Posterior cingulate gyrus (tissue), 11 donors: ENCODE data around the gene RBM17.
"Not testable (repeated sequence)": the region's sequence is repeated elsewhere in the genome, so short reads cannot be mapped to it uniquely, and the experiment has no call there.

Experiments
- DNase-seq, 10 donors: peaks; one replicate each; pipeline versions ENCODE4 v3.0.0 to v3.0.0-alpha.2; 2020 to 2021; ENCODE audit warnings: mixed read lengths in 3 of 10
- intact Hi-C: fragments of 100-400 bp; cut with DNase I; formaldehyde crosslinking; loops from one replicate; pipeline ENCODE4 v1.15.1; 2023

The RBM17 gene

DNA sequence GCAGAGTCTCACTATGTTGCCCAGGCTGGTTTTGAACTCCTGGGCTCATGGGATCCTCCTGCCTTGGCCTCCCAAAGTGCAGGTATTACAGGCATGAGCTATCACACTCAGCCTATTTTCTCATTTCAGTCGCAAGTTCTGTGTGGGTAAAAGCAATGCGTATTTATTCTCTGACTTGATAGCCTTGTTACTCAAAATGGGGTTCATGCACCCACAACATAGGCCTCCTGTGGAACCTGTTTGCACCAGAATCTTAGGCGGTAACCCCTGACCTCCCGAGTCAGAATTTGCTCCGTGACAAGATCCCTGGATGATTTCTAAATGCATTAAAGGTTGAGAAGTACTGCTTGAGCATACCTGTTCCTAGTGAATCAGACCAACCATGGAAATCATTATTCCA, 34.0 kb upstream of the RBM17 start:
- DNase-seq: no peak
- intact Hi-C loops: no loop called here

DNA sequence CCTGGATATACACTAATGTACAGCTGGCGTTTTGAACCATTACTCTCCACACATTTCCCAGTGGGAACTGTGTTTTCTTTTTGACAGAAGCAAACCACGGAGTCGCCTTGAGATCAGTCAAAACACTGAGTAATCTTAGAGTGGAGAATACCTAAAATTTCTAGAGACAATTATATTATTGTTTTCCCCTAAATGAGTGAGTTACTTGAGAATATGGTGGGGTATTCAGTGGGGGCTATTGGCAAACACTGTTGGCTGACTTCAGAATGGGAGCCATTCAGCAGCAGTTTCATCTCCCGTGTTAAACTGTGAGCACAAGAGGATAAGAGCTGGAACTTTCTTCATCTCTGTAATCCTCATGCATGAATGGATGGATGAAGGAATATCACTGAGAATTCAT, 32.9 kb upstream of the RBM17 start:
- no peak for DNase-seq
- intact Hi-C loops: no loop called here

DNA sequence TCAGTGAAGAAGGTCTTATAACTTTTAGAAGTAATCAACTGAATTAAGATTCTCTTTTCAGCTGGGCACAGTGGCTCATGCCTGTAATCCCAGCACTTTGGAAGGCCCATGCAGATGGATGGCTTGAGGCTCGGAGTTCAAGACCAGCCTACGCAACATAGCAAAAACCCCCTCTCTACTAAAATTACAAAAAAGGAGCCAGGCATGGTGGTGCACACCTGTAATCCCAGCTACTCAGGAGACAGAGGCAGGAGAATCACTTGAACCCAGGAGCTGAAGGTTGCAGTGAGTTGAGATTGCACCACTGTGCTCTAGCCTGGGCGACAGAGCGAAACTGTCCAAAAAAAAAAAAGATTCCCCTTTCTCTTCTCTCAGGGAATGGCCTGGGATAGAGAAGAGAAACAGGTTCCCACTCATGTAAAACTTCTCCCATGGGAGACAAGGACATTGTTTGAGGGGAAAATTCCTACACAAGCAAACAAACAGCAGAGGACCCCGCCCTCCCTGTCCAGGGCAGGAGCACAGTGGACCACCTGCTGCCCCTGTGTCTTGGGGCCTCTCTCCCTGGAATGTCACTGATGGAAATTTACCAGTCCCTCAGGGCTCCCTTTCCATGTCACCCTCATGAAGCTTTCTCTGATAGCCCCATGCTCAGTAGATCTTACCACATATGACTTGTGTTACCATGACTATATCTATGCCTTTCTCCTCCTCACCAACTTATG, 32.3 kb upstream of the RBM17 start:
- intact Hi-C loops: no loop called here
- DNase-seq: no peak

DNA sequence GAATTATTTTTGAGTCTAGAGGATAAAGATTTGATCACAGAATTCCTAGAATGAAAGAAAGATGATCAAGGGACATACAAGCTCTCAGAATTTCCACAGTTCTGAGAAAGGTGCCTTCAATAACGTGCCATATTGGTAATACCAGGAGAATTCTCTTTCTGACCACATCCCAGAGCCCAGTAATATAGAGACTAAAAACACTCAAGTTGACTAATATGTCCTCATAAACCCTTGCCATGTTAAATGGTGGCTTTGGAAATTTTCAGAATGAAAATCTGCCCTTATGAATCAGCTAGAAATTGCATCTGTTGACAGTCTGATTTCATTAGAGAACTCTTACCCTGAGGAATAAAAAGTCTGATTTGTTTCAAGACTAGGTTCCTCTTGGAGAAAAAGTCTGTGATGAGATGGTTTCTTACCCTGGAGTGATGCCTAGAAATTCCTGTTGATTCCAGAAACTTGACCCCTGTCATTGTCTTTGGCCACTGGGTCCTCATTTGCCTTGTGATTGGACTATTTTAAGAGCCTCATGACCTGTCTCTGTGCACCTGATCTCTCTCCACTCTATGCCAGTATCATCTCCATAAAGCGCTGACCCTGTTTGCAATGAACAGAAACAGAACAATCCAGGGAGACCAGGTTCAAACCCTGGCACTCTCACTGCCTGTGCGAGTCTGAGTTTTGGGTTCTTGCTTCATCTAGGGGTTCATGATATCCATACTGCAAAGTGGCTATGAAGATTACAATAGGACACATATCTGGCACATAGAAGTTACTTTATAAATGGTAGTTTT, 30.0 kb upstream of the RBM17 start:
- intact Hi-C loops: no loop called here
- no peak for DNase-seq

DNA sequence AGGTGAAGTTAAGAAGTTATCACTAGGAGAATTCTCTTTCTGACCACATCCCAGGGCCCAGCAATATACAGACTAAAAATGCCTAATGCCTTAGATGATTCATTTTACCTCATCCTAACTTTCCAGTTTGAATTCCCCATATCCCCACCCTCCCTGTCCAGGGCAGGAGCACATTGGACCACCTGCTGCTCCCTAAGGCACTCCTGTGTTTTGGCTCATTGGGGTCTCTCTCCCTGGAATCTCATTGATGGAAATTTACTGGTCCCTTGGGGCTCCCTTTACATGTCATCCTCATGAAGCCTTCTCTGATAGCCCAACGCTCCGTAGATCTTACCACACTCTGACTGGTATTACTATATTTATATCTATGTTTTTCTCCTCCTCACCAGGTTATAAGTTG, 29.3 kb upstream of the RBM17 start:
- intact Hi-C loops: no loop called here
- DNase-seq: no peak

DNA sequence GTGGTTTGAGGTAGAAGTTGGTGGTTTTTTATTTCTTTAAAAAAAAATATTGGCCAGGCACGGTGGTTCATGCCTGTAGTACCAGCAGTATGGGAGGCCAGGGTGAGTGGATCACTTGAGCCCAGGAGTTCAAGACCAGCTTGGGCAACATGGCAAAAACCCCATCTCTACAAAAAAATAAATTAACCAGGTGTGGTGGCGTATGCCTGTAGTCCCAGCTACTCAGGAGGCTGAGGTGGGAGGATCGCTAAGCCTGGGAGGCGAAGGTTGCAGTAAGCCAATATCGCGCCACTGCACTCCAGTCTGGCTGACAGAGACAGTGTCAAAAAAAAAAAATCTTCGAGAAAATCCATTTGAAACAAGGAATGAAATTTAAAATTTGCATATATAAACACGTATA, 27.8 kb upstream of the RBM17 start:
- DNase-seq: no peak
- intact Hi-C loops: no loop called here

DNA sequence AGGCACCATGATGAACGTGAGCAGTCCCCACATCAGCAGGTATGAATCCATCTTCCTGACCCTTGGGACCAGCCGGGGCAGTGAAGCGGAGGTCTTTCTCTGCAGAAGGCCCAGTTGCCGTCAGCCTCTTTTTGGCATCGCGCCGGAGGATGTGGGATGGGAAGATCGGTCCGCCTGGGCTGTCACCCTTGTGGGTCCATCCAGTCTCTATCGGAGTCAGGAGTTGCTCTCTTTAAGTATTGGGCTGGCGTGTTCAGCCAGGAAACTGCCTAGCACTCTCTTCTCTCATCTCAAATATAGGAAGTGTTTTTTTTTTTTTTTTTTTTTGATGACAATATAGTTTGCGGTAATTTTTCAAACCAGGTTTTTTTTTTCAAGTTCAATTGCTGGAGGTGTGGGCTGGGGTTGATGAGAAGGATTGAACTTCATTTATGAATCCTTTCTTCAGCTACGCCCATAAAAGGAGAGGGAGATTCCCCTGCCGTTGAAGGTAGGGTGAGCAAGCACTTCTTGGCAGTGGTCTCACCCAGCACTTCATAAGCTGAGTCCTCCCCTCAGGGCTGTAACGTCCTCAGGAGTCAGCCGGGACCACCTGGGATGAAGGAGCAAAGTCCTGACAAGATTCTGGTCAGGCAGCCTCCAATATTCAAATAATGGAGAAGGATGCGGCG, 26.6 kb upstream of the RBM17 start, which contains the start of gene IL2RA:
TSS of gene IL2RA (minus strand) at position 267 of the 671 bp plus-strand sequence. CDS start at position 51, 216 bp downstream.
- intact Hi-C loops: no loop called here
- DNase-seq: no peak

DNA sequence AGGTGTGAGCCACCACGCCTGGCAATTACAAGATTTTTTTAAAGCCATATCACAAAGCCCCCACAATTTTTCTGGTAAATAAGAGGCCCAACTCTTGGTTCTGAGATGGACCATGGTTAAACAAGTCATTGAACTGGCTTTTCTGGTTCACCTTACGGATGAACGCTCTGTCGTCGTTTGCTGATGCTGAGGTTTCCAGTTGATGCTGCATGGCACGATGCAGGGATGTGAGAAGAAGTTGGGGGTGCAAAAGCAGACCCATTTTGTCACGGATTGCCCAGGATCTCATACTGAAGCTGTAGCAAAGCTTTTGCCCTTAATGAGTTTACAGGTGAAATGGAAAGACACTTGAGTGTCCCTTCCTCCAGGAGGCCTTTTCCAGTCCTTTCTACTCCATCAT, 24.7 kb upstream of the RBM17 start:
- no peak for DNase-seq

DNA sequence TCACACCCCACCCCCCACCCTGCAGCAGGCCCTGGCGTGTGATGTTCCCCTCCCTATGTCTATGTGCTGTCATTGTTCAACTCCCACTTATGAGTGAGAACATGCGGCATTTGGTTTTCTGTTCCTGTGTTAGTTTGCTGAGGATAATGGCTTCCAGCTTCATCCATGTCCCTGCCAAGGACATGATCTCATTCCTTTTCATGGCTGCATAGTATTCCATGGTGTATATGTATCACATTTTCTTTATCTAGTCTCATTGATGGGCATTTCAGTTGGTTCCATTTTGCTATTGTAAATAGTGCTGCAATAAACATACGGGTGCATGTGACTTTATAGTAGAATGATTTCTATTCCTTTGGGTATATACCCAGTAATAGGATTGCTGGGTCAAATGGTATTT, 24.1 kb upstream of the RBM17 start:
- intact Hi-C loops: not testable (repeated sequence)

More for the DNA sequence above, 24.7 kb upstream of the RBM17 start:
- intact Hi-C loops: no loop called here

DNA sequence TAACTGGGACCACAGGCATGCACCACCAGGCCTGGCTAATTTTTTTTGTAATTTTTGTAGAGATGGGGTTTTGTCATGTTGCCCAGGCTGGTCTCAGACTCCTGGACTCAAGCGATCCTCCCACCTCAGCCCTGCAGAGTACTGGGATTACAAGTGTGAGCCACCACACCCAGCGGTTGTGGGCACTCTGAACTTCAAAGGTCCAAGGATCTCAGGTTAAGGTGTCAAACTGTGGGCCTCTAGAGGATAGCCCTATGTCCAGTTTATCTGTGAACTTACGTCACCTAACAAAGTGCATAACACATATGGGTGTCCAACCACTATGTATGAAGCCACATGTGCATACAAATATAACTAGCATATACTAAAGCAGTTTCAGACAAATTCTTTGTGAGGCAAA, 23.4 kb upstream of the RBM17 start:
- DNase-seq: no peak

More for the DNA sequence above, 24.1 kb upstream of the RBM17 start:
- DNase-seq: not testable (repeated sequence)

DNA sequence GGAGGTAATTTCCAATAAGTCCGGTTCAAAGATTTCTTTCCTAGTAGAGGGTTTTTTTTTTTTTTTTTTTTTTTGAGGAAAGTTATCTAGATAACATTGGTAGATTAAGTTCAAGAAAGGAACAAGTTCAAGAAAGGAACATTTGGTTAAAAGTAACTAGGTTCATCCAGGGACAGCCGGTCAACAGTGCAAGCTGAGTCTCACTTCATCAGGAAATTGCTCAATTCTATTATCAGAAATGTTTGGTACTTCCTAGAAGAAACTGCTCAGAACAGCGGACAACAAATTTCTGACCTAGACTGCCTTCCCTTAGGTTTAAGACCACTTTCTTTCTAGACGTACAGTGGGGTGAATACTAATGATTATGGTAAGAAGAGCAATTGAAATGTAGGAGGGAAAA, 23.0 kb upstream of the RBM17 start:
- no peak for DNase-seq
- intact Hi-C loops: no loop called here

More for the DNA sequence above, 23.4 kb upstream of the RBM17 start:
- intact Hi-C loops: no loop called here

DNA sequence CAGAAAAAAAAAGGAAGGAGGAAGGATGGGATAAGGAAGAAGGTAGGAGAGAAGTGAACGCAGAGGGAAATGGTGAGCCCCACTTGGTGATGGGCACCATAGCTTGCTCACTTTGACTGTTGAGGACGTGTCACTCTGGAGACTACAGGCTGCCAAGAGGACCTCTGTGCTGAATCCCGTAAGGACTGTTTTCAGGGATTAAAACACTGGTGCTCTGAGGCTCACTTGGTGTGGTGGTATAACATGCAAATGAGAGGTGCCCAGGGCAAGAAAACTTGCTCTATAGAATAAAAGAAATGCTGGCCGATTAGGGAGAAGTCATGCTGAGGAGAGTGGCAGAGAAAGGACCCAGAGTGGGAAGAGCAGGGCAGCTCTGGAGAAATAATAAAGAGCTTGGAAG, 21.4 kb upstream of the RBM17 start:
- intact Hi-C loops: no loop called here
- DNase-seq: no peak

DNA sequence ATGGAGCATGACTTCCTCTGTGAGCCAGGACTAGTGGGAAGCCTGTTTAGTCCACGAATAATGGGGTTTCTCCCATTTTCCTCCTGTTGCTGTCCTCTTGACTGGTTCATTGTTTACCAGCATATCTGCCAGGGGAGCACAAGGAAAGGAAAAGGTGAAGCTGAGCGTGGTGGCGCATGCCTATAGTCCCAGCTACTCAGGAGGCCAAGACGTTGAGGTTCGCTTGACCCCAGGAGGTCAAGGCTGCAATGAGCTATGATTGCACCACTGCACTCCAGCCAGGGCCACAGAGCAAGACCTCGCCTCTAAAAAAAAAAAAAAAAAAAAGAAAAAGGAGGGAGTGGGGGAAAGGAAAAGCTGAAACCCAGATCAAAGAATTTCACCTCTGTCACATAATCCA, 20.8 kb upstream of the RBM17 start:
- intact Hi-C loops: no loop called here
- no peak for DNase-seq

DNA sequence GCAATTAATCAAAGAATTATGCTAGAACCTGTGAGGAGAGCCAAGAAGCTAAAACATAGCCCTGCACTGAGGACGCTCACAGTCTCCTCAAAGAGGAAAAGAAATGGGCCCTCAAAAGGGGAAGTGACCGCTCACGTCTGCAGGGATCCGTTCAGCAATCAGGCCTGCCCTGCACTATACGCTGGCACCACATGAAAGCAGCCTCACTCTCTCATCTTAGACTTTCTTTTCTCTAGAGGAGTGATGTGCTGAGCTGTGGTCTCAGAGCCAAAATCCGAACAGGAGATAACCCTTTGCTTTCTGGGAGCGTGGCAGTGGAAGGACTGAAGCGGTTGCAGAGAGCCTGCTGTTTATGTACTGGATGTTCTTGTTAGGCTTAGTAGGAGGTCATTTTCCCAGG, 20.4 kb upstream of the RBM17 start:
- peak in 1 of 10 donors; percentile 64 for DNase-seq
- intact Hi-C loops: no loop called here

DNA sequence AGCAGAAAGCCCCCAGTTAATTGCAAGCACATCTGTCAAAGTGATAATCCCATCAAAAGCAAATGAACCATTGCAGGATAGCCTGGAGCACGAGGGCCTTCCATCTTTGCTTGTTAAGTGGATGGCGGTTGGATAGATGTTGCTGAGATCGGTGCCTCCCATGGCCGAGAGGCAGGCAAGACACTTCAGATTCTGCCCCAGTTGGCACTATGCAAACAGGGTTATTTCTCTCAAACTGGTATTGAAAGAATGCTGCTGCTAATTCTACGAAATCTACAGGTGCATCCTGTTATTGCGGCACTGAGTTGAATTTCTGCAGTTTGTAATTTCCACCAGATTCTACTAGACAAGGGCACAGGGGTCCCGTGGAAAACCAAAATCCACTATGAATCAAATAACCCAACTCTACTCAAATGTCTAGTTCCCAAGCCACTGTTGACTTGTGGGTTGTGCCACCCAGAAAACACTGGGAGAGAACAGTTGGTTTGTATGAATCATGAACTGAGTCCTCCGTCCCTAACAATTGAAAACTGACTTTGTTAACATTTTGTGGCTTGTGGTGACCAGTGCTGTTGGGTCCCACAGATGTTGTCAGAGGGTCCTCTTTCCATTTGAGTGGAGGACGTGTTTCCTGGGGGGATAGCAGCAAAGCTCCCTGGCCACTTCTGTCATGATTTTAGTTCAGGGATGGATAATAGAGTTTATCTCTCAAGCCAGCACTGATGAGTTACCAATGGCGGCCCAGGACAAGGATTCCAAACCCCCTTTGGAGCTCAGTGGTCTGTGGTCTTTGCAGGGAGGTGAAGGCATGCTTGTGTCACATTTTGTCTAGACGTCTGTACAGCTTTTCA, 19.5 kb upstream of the RBM17 start:
- intact Hi-C loops: no loop called here

DNA sequence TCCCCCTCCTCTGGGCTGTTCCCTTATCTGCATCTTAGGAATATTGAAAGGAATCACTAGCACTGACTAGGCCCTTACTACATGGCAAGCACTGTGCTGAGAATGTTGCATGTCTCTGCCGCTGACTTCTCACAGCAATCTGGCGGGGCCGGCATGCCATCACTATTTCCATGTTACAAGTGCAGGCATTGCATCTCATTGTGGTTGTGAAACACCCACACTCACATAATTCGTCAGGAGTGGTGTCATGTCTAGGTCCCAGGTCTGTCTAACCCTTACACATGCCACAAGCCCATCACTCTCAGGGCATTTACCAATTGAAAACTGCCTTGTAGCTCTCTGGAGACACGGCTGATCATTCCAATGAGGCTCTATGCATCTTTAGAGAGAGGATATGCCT, 18.2 kb upstream of the RBM17 start:
- peak in 1 of 10 donors; percentile 36 for DNase-seq
- intact Hi-C loops: no loop called here

More for the DNA sequence above, 19.5 kb upstream of the RBM17 start:
- no peak for DNase-seq

DNA sequence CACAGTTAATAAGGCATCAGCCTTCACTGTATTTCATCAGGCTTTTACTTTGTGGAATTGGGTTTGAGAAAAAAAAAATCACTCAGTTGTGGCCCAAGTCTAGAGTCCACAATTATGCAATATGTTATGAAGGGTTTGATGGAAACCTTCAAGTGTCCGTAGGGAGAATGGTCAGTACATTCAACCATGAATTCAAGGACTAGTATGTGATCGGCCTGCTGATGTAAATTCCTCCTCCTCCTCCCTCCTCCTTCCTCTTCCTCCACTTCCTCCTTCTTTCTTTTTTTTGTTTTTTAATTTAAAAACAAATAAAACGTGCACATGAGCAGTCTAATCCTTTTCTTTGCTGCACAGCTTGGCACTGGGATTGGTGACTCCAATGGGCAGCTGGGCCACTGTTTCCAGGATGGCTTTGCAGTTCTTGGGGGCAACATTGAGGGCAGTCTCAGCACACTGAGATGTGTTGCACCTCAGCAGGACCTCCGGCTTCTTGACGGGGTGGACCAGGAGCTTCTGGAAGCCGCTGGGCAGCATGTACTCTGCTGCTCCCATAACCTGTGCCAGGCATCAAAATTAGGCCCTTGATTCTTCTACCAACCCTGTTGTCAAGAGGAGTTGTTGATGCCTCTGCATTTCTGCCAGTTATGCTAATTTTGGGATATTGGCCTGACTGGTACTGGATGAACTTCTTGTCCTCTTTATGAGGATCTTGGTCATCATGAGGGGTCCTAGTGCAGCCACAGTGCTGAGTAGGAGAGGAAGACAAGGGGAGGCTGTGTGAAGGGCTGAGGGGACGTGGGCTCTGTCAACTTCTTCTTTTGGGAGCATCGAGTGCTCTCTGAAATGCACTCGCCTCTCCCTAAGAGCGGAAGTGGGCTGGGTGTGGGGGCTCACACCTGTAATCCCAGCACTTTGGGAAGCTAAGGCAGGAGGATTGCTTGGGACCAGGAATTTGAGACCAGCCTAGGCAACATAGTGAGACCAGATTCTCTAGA, 17.4 kb upstream of the RBM17 start:
- no peak for DNase-seq
- intact Hi-C loops: no loop called here

DNA sequence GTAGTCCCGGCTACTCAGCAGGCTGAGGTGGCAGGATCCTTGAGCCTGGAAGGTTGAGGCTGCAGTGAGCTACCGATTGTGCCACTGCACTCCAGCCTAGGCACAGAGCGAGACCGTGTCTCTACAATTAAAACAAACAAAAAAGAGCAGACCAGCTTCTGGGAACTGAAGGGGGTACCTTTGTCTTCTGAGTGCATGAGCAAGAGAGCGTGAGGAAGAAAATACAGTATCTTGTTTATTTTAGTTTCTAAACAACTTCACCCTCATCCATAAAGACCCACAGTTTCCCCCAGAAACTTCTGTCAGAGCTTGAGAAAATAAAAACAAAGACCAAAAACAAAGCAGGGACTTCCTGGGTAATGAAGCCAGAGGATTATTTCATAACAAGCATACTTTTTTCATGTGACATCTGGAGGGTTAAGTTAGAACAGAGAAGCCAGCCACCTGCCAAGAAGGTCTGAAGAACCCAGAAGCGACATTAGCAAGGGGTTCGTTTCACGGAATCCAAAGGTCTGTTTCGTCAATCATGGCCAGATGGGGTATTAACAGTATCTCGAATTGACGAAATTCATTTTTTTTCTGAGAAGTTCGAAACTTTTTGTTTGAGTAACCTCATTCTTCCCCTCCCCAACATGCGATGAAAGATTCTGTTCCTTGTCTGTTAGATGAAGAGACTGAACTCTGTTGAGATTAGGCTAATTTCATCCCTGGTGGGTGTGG, 16.5 kb upstream of the RBM17 start:
- intact Hi-C loops: no loop called here
- DNase-seq: no peak
